Glutamatergic neuron (in vitro differentiated cells): Measurements from ENCODE around the gene BACE2. TPM values are rescaled to one million over a fixed set of nuclear protein-coding genes. Genes with fewer than 3 reads are reported as not detected.

Experiments used
- DNase-seq: peaks from one replicate; pipeline ENCODE4 v3.0.0; 2022
- H3K27ac Mint-ChIP-seq: one replicate; pipeline ENCODE4 v1.8.0; 2020; ENCODE audit warnings: mild to moderate bottlenecking, mixed read lengths, inconsistent platforms; ENCODE audit not compliant: unreplicated experiment
- H3K27me3 Mint-ChIP-seq: one replicate; pipeline ENCODE4 v1.8.0; 2020; ENCODE audit warnings: mild to moderate bottlenecking, moderate library complexity, mixed read lengths, inconsistent platforms; ENCODE audit not compliant: unreplicated experiment
- H3K36me3 Mint-ChIP-seq: one replicate; pipeline ENCODE4 v1.8.0; 2020; ENCODE audit warnings: mild to moderate bottlenecking, mixed read lengths, inconsistent platforms; ENCODE audit not compliant: unreplicated experiment
- H3K4me1 Mint-ChIP-seq: one replicate; pipeline ENCODE4 v1.8.0; 2020; ENCODE audit warnings: mild to moderate bottlenecking, low read depth, mixed read lengths, inconsistent platforms; ENCODE audit not compliant: unreplicated experiment
- H3K4me3 Mint-ChIP-seq: one replicate; pipeline ENCODE4 v1.8.0; 2020; ENCODE audit warnings: mild to moderate bottlenecking, mixed read lengths, inconsistent platforms; ENCODE audit not compliant: unreplicated experiment
- H3K9me3 Mint-ChIP-seq: one replicate; pipeline ENCODE4 v1.8.0; 2020; ENCODE audit warnings: mild to moderate bottlenecking, moderate library complexity, mixed read lengths, inconsistent platforms; ENCODE audit not compliant: unreplicated experiment
- total RNA-seq: library from RNA; stranded (reverse); fragmentation: NEBNext Ultra II Directional; extraction: Animal tissue kit (Norgen Biotek cat#: 25700); gene quantifications from one replicate; pipeline ENCODE4 v1.2.1, GENCODE V29; 2021; ENCODE audit not compliant: unreplicated experiment
- TF ChIP-seq, protein P1 (sequence below): fragments of 200-600 bp; sonication (generic); IDR thresholded peaks from one replicate; pipeline ENCODE4 v1.5.0; 2021; ENCODE audit not compliant: partially characterized antibody, unreplicated experiment

BACE2 gene
- total RNA-seq, 1 donor from 2014 or later, result not detected

DNA sequence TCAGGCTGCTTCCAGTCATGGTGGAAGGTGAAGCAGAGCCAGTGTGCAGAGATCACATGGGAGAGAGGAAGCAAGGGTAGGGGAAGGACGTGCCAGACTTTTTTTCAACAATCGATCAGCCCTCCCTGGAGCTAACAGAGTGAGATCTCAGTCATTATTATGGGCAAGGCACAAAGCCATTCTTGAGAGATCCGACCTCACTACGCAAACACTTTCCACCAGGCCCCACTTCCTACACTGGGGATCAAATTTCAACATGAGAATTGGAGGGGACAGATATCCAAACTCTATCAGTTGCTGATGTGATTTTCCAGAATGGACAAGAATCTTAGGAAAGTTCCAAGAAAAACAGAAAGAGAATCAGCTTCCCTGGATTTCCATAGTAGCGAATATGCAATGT lies 60.5 kb downstream of the BACE2 start:
- H3K4me3 Mint-ChIP-seq, result no peak overlapping the region
- H3K27me3 Mint-ChIP-seq, result peaks cover 8% of the 10 kb centered on the region
- H3K9me3 Mint-ChIP-seq, result peaks cover 2% of the 10 kb centered on the region
- no peak overlapping the region for H3K27ac Mint-ChIP-seq
- DNase-seq, result no peak
- TF ChIP-seq, protein P1, sequence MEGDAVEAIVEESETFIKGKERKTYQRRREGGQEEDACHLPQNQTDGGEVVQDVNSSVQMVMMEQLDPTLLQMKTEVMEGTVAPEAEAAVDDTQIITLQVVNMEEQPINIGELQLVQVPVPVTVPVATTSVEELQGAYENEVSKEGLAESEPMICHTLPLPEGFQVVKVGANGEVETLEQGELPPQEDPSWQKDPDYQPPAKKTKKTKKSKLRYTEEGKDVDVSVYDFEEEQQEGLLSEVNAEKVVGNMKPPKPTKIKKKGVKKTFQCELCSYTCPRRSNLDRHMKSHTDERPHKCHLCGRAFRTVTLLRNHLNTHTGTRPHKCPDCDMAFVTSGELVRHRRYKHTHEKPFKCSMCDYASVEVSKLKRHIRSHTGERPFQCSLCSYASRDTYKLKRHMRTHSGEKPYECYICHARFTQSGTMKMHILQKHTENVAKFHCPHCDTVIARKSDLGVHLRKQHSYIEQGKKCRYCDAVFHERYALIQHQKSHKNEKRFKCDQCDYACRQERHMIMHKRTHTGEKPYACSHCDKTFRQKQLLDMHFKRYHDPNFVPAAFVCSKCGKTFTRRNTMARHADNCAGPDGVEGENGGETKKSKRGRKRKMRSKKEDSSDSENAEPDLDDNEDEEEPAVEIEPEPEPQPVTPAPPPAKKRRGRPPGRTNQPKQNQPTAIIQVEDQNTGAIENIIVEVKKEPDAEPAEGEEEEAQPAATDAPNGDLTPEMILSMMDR, result no peak
- H3K4me1 Mint-ChIP-seq, result no peaks in the 10 kb centered on the region
- no peaks in the 10 kb centered on the region for H3K36me3 Mint-ChIP-seq

DNA sequence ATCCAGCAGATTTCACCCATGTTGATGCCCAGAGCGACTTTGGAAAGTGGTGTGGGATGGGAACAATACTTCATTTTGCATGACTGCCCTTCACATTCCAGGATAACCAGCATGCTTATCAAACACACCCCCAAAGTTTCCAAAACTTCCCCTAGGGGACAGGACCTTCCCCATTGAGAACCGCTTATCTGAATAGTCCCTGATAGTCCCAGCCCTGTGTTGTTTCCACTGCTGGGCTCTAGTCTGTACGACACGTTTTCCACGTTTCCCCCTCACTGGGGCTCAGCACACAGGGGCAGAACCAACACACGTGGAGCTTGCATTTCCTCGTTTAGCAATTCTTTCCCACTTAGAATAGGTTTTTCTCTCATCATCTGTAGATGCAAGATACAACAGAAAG lies 61.0 kb downstream of the BACE2 start:
- no peak for DNase-seq
- Mint-ChIP-seq H3K27me3 (peaks cover 8% of the 10 kb centered on the region), H3K4me3 (no peak overlapping the region), H3K27ac (no peak overlapping the region), H3K36me3 (no peaks in the 10 kb centered on the region), H3K4me1 (no peaks in the 10 kb centered on the region), H3K9me3 (peaks cover 2% of the 10 kb centered on the region)
- TF ChIP-seq, protein P1, result no peak

DNA sequence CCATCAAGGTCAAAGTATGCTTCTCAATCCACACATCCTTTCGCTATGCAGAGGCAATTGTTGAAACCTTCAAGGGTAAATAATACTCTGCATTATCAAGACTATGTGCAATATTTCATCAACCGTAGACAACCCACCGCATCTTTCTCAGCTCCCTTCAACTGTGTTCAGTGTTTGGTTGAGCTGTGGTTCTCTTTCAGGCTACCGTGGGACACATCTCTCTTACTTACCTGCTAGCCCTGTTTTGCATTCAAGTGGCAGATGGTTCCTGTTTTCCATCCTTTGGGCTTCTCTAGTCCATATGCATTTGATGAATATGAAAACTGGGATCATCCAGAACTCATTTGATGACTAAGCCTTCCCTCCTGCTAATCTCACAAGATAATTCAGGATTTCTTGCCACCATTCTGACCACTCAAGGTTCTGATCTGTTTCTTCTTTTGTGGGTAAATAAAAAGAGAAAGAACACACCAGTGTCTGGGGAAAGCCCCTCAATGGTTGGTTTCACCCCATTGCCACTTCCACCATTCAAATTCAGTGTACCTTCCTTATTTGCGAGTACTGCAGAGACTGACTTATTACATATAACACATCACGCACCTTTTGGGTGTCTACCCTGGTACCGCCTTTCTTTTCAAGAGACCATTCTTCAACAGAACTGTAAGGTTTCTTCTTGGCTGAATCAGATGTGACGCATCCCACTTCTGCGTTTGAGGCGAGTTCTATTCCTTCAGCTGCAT lies 61.7 kb downstream of the BACE2 start:
- Mint-ChIP-seq H3K9me3 (no peaks in the 10 kb centered on the region), H3K27ac (no peak overlapping the region), H3K36me3 (no peaks in the 10 kb centered on the region), H3K4me1 (no peaks in the 10 kb centered on the region), H3K27me3 (peaks cover 8% of the 10 kb centered on the region), H3K4me3 (no peak overlapping the region)
- DNase-seq, result no peak
- TF ChIP-seq, protein P1, result no peak

DNA sequence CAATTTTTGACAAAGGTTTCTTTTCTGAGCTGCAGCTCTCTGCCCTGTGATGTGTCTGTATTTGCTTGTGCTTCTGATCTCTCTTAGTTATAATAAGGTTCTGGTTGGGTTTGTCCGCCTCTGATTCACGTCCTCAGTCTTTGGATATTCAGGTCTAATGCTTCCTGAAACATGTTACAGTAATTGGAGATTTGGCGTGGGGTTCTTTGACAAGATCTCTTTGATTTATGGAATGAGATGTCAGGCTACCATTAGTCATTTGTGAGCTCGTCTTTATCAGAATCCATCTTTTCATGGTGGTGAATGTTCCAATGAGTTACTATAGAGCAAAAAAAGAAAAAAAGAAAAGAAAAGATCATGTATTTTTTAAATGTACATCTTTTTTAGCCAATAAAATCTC lies 62.5 kb downstream of the BACE2 start:
- DNase-seq, result no peak
- TF ChIP-seq, protein P1, result no peak
- no peaks in the 10 kb centered on the region for H3K9me3 Mint-ChIP-seq
- H3K27me3 Mint-ChIP-seq, result peaks cover 5% of the 10 kb centered on the region
- no peak overlapping the region for H3K4me3 Mint-ChIP-seq
- no peak overlapping the region for H3K27ac Mint-ChIP-seq
- H3K36me3 Mint-ChIP-seq, result no peaks in the 10 kb centered on the region
- H3K4me1 Mint-ChIP-seq, result no peaks in the 10 kb centered on the region

DNA sequence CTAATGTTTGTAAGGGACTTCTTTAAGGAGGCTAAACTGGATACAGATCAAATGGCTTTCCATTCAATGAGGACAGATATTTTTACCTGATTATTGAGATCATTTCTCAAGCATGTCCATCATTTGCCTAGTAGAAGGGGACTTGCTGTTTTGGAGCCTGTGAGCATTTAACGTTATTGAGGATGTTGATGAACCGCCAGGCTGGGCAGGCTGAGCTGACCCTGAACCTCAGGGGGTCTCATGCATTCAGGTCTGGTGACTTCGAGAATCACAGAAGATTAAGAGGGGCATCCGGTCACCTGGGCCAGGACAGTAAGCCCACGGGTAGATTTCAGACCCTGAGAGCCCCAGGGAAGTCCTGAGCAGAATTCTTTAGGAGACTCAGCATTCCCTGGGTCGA lies 63.1 kb downstream of the BACE2 start:
- no peak overlapping the region for H3K27ac Mint-ChIP-seq
- TF ChIP-seq, protein P1, result no peak
- H3K4me3 Mint-ChIP-seq, result no peak overlapping the region
- H3K9me3 Mint-ChIP-seq, result no peaks in the 10 kb centered on the region
- DNase-seq, result no peak
- H3K36me3 Mint-ChIP-seq, result no peaks in the 10 kb centered on the region
- no peaks in the 10 kb centered on the region for H3K4me1 Mint-ChIP-seq
- H3K27me3 Mint-ChIP-seq, result peaks cover 5% of the 10 kb centered on the region
